Limb (tissue), 2 donors: ENCODE data around the gene GPC6.
A peak's percentile ranks its signal among the peaks of the same experiment; 100 is the strongest.

Experiments used
- DNase-seq, 2 donors: peaks; one replicate each; pipeline ENCODE4 v3.0.0-alpha.2; 2016; ENCODE audit errors: extremely low spot score in 2 of 2

GPC6 gene

GRCh38 chr13:94433055-94433961 lies 1206.7 kb downstream of the GPC6 start:
- DNase-seq: no peak

DNA sequence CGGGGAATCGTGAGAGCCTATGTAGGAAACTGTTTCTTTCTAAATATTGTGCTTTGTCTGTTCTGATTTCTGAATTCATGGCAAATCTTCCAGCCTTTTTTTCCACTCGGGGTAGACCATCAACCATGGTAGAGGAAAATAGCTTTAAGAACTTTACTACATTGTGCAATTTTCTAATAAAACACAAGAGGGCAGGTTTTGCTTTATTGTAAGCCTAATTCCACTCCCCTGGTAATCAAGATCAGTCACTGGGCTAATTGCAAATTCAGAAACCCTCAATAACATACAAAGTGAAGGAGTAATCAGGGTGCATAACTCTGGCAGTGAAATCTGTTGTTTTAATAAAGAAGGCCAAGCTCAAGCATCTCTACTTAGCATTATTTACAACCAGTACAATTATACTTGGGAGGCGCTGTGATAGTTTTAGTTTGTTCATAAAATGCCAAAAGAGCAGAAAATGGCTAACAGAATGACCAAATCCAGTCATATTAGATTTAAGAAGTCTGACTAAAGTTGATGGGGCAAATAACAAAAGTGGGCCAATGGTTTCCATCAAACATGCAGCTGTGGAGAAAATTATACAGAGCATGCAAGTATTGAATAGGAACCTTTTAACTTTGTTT lies 1209.1 kb downstream of the GPC6 start:
- peak in 1 of 2 donors; percentile 53 for DNase-seq

DNA sequence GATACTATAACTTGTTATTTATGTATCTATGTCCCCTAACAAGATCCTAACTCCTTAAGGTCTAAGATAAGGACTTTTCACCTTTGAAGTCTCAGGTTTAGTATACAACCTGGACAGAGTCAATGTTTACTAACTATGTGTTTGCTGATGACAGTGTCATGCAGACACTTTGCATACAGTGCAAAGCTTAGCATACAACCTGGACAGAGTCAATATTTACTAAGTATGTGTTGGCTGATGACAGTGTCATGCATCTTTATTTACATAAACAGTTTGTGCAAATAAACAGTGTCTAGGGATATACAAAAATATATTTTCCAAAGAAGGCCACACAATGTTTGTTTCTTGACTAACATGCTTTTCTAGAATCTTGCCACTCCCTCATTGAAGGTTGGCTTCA lies 1218.2 kb downstream of the GPC6 start:
- no peak for DNase-seq

- no peak for DNase-seq
These were observed 1227.7 kb downstream of the GPC6 start for GRCh38 chr13:94454334-94454733.

DNA sequence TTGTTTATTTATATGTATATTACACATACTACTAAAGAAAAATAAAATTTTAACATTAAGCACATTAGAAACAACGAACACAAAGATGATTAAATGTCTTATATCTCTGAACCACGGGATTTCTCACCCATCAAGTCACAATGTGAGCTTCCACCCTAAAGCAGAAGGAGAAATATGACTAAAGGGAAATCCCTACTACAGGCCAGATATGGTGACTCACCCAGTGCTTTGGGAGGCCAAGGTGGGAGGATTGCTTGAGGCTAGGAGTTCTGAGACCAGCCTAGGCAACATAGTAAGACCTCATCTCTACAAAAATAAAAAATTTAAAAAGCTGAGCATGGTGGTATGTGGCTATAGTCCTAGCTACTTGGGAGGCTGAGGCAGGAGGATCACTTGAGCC lies 1228.3 kb downstream of the GPC6 start:
- no peak for DNase-seq

DNA sequence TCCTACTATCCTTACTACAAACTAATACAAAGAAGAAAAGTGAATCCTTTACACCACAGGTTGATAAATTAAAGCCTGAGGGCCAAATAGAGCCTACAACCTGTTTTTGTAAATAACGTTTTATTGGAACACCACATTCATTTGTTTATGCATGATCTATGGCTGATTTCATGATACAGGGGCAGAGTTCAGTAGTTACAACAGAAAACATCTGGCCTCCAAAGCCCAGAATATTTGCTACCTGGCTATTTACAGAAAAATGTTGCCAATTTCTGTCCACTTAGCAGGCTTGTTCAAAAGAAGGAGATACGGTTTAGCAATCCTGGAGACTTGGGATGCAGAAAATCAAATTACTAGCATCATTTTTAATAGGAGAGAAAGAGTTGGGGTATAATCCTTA lies 1228.8 kb downstream of the GPC6 start:
- DNase-seq: no peak
